Suppressor macrophage (primary cell): Measurements from ENCODE around the gene LMLN.
A peak's percentile ranks its signal among the peaks of the same experiment; 100 is the strongest.
"Not testable (repeated sequence)": the region's sequence is repeated elsewhere in the genome, so short reads cannot be mapped to it uniquely, and the experiment has no call there.

Source experiments
- DNase-seq, 4 experiments: peaks; one replicate each; pipeline ENCODE4 v3.0.0-alpha.2; 2020 to 2022

The LMLN gene

GRCh38 chr3:198027799-198028390 is 67.9 kb downstream of the LMLN start:
- no peak for DNase-seq

- DNase-seq, result no peak
Observed at GRCh38 chr3:198028718-198029117, 68.7 kb downstream of the LMLN start.

DNA sequence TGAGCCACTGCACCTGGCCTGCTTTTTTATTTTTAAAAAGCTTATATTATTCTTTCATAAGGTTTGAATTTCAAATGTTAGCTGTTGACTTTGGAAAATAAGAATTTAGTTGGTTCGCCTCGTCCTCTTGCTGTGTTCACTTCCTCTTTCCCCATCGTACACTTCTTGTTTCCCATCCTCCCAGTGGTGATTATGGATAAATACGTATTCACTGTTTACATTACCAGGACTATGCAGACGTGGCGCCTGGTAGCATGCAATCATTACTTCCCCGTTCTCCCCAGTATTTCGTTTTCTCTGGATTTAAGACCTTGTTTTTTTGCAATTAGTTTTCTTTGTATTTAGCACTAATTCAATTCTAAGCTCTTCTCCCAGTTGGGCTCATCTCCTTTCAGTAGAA is 70.1 kb downstream of the LMLN start:
- peak; percentile 68 to 85 (median 76) for DNase-seq

GRCh38 chr3:198030726-198031125 is 70.7 kb downstream of the LMLN start:
- no peak for DNase-seq

DNA sequence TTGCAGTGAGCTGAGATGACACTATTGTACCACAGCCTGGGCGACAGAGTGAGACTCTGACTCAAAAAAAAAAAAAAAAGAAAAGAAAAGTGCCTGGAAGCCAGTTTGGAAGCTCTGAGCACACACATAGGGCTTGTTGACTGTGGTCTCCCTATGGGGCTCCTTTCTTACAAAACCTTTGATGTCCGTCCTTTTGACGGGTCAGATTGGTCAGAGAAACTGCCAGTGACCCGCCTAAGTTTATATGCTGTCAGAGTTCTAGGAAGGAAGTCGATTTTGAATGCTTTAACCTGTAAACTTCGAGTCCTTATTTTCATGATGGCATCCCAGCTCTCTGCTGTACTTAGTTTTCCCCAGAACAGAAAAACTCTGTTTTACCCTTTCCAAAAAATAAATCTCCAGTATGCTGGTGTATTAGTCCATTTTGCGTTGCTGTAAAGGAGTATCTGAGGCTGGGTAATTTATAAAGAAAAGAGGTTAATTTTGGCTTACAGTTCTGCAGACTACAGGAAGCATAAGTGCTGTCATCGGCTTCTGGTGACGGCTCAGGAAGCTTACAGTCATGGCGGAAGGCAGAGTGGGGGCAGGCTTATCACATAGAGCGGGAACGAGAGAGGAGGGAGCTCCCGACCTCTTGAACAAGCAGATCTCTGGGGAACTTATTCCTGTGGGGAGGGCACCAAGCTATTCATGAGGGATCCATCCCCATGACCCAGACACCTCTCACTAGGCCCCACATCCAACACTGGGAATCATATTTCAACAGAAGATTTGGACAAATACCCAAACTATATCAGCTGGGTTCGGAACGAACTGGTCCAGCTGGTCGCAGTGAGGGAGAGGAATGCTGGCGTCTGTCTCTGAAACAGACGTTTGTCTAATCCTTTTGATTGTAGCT is 72.3 kb downstream of the LMLN start:
- peak in 3 of 4 experiments; percentile 20 to 34 (median 28) for DNase-seq

GRCh38 chr3:198043119-198043518 is 83.1 kb downstream of the LMLN start:
- DNase-seq, result no peak

GRCh38 chr3:198046120-198046857 is 86.3 kb downstream of the LMLN start:
- DNase-seq, result no peak

DNA sequence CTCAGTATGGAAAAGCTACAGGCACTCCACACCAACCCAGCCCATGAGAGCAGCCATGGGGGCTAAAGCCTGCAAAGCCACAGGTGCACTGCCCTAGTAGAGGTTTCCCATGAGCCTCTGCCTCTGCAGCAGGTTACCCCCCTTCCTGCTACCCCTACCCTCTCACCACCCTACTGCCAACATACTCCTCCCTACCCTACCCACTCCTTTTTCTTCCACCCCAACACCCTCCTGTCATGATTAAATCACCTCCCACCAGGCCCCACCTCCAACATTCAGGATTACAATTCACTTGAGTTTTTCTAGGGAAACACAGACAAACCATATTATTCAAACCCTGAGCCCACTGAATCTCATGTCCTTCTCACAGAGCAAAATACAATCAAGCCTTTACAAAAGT is 88.4 kb downstream of the LMLN start:
- no peak for DNase-seq

GRCh38 chr3:198051836-198052235 is 91.8 kb downstream of the LMLN start:
- no peak for DNase-seq

DNA sequence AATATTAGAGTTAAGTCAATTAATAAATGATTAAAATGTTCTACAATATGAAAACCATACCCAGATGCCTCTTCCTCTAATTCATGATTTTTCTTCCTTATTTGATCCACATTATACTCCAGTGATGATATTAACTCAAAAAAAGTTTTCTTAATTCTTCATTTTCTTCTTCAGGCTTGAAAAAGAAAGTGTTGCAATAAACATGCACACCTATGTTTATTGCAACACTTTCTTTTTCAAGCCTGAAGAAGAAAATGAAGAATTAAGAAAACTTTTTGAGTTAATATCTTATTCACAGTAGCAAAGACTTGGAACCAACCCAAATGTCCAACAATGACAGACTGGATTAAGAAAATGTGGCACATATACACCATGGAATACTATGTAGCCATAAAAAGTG is 93.4 kb downstream of the LMLN start:
- DNase-seq, result not testable (repeated sequence)

DNA sequence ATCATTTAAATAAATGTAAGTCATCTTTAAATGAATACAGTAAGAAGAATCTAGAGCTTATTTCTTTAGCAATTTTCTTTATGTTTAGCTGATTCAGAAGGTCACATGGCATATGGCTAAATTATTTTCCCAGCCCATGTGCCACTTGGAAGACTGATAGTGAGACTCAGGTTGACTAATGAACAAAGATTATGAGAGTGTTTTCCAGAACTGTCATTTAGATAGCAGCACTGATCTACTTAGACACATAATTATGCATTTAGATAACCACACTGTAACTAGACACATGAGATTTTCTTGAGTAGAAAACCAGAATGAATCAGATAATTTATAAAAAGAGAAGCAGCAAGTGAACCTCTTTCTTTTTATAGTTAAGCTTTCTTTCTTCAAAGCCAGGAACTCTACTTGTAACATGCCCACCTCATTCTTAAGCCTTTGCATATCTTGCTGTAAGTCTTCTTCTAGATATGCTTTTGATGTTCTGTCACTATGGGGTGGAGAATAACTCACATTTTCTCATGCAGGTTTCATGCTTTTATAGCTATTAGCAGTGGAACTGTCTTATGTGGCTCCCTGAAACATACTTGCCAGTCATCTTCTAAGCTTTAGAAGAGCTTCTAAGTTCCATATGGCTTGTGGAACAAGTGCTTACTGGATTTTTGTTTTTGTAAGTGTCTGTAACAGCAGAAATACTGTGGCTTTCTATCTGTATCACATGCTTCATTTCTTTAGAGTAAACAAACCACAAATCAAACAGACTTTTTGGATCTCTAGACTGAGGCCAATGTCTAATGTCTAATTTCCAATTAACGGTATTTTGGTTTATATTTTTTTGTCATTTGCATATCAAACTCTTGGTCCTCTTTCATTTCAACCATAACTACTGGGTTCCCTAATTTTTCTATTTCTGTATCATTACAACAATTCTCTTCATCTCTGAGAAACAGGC is 101.4 kb downstream of the LMLN start:
- DNase-seq, result no peak

DNA sequence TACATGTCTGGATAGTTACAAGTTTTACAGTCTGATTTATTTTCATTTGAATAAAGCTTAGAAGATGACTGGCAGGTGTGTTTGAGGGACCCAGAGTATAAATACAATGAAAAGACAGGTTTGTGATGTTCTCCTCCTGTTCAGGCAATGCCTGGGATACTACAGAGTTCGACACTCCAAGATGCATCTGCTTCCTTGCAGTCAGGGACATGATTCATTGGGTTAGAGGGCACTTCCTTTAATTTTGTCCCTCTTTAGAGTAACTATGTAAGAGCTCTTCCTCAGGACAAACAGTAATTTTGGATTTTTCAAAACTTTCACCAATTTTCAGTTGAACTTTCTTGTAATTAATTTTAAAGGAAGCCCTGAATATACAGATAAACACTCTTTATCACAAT is 102.0 kb downstream of the LMLN start:
- DNase-seq, result peak in 2 of 4 experiments; percentile 9 to 26

- DNase-seq, result no peak
Observed at GRCh38 chr3:198064420-198064819, 104.4 kb downstream of the LMLN start.

DNA sequence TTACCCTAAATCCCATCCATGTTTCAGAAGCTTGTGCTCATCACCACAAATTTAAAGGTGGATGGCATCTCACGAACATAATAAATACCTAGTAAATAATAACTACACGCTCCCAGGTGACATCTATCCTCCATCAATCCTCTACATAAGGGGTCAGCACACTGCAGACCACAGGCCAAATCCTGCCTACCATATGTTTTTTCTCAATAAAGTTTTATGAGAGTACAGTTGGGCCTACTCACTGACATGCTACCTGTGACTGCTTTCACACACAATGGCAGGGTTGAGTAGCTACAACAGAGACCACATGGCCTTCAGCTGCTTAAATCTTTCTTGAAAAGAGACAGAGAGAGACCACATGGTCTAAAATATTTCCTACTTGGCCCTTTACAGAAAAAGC is 105.9 kb downstream of the LMLN start:
- DNase-seq, result no peak

- DNase-seq, result no peak
Observed at GRCh38 chr3:198067416-198067815, 107.4 kb downstream of the LMLN start.

GRCh38 chr3:198070871-198071270 is 110.9 kb downstream of the LMLN start:
- no peak for DNase-seq

- DNase-seq, result peak; percentile 18 to 54 (median 19)
Observed at GRCh38 chr3:198071602-198072287, 111.7 kb downstream of the LMLN start.

GRCh38 chr3:198076722-198077308 is 116.8 kb downstream of the LMLN start:
- DNase-seq, result no peak

DNA sequence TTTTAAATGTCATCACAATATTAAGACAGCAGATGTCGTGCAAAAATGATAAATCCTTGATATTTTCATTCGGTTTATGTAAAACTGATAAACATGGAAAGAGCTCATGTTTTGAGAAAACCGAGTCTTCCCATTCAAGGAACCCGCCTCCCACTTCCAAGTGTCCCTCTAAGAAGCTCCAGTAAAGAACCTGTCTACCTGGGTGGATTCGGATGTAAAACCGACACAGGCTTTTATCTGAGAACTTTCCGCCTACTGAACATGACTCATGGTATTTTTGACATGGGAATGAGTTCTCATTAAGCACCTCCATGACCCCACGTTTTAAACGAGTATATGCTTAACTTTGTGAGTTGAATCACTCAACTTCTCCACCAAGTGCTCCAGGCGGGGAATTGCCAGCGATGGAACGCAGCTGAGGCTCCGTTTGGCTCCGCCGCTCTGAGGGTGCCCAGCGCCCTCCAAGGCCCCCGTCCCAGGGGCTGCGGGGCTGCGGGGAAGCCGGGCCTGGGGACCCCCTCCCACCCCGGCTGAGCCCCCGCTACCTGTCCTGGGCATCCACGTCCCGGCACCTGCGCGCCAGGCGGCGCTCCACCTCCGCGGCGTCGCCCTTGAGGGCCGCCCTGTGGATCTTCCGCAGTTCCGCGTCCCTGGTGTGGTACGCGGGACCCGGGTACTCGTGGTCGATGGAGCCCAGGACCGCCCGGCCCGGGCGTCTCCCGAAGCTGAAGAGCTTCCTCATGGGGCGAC is 119.9 kb downstream of the LMLN start:
- peak; percentile 15 to 42 (median 36) for DNase-seq
